Measurements from ENCODE around the gene HEXB.

Gene HEXB

DNA sequence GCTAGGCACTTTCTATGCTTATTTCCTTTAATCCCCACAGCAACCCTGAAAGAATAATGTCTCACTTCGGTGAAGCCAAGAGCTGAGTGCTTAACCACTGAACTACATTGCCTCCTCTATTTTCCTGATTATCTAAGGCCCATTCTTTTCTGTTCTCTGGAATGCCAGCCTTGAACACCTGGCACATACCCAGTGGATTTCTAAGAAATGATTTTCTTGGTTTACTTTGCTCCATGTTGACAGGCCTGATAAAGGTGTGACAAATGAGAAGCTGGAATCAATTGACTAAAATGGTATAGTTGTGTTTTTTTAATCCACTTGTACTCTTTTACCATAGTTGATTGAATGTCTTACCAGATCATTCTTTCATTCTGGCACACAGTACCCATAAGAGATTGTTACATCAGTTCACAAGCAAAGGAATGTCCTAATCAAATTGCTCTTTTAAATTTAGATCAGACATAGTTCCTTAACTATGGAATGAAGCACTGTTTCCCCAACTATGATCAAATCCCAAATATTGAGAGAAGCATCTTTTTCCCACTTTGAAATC lies 35.5 kb upstream of the HEXB start:
- DNase-seq (ENCODE audit: low spot score), result no peak
- TF ChIP-seq, protein P1, sequence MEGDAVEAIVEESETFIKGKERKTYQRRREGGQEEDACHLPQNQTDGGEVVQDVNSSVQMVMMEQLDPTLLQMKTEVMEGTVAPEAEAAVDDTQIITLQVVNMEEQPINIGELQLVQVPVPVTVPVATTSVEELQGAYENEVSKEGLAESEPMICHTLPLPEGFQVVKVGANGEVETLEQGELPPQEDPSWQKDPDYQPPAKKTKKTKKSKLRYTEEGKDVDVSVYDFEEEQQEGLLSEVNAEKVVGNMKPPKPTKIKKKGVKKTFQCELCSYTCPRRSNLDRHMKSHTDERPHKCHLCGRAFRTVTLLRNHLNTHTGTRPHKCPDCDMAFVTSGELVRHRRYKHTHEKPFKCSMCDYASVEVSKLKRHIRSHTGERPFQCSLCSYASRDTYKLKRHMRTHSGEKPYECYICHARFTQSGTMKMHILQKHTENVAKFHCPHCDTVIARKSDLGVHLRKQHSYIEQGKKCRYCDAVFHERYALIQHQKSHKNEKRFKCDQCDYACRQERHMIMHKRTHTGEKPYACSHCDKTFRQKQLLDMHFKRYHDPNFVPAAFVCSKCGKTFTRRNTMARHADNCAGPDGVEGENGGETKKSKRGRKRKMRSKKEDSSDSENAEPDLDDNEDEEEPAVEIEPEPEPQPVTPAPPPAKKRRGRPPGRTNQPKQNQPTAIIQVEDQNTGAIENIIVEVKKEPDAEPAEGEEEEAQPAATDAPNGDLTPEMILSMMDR (IDR thresholded peaks at IDR 0.05; ENCODE audit: extremely low read depth, missing control alignments), result no peak

DNA sequence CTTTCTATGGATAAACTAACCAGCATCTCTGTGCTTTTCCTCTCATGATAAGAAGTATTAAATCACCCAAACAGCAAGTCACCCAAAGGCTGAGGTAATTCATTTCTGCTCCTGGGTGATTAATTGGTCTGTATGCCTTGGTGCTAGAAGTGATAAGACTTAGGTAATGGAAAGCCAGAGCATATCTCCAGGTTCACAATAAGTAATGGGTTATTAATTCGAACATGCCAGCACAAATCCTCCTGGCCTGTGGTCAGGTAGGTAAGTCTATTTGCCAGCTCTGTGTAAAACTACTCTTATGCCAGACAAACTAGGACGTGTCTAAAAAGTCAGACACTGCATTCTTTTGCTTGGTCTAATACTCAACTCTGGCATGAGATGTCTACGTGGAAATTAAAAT lies 33.3 kb upstream of the HEXB start:
- DNase-seq (ENCODE audit: low spot score), result no peak
- TF ChIP-seq, protein P1 (IDR thresholded peaks at IDR 0.05; ENCODE audit: extremely low read depth, missing control alignments), result no peak

DNA sequence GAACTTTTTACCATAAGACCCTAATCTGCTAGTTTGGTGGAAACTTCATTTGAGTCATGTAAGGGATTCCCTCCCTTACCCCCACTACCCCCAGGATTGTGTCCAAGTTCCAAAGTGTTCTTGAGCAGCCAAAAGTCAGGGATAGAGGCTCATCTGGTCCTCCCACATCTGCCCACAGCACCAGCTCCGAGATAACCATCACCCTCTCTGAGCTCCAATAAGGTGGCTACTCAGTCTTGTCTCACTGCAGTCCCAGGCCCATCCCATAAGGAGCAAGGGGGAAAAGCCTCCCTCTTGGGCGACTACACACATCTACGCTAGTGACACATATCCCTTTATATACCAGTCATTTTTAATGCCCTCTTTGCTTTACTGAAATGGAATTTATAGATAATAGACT lies 32.5 kb upstream of the HEXB start:
- no peak for DNase-seq (ENCODE audit: low spot score)

DNA sequence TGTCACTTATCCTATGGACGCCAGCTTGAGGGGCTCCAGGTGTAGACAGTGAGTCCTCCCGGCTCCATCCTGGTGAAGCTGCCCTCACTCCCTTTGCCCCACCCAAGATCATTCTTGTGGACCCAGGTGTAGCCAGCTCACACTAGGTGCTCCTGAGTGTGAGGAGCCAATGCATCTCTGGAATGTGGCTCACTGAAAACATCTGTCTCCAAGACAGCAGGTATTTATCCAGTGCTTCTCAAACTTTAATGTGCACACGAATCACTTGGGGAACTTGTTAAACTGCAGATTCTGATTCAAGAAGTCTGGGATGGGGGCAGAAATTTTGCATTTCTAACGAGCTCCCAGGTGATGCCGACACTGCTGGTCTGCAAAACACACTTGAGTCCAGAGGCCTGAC lies 31.0 kb upstream of the HEXB start:
- TF ChIP-seq, protein P1 (IDR thresholded peaks at IDR 0.05; ENCODE audit: extremely low read depth, missing control alignments), result no peak

More for the DNA sequence above, 32.5 kb upstream of the HEXB start:
- TF ChIP-seq, protein P1 (IDR thresholded peaks at IDR 0.05; ENCODE audit: extremely low read depth, missing control alignments), result no peak

DNA sequence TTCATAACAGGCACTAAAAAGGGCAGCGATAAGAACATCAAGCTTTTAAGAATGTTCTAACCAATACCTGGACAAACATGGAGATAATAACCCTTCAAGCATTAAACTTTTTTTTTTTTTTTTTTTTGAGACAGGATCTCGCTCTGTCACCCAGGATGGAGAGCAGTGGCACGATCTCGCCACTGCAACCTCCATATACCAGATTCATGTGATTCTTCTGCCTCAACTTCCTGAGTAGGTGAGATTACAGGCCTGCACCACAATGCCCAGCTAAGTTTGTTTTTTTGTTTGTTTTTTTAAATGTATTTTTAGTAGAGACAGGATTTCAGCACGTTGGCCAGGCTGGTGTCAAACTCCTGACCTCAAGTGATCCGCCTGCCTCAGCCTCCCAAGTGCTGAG lies 29.8 kb upstream of the HEXB start:
- no peak for DNase-seq (ENCODE audit: low spot score)
- TF ChIP-seq, protein P1 (IDR thresholded peaks at IDR 0.05; ENCODE audit: extremely low read depth, missing control alignments), result no peak

More for the DNA sequence above, 31.0 kb upstream of the HEXB start:
- DNase-seq (ENCODE audit: low spot score), result no peak

DNA sequence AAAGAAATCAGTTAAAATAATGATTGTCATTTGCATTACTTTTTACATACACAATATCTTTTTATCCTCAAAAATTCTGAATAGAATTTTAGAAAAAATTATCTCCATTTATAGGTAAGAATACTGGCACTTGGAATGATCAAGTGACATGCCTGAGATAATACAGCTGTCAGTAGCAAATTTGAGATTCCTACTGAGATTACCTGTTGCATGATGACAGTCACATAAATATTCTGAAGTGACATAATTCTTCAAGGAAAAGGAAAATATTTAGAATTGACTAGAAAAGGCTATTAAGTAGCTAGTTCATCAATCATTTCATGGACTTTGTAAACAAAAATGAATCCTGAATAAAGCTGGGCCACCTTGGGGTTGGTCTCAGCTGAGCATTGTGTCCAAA lies 29.3 kb upstream of the HEXB start:
- no peak for DNase-seq (ENCODE audit: low spot score)
- TF ChIP-seq, protein P1 (IDR thresholded peaks at IDR 0.05; ENCODE audit: extremely low read depth, missing control alignments), result no peak

DNA sequence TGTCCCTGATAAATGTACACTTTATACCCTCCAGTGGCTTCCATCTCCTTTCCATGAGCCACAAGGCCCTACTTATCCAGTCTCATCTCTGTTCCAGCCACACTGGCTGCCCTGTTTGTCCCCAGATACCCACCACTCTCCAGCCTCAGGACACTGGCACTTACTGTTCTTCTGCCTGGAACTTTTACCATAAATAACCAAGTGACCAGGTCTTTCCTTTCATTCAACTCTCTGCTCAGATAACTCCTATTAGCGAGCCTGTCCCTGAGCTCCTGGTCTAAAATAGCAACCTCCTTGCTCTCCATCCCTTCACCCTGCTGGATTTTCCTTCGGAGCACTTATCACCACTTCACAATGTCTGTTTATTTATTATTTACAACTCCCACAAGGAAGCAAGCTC lies 27.9 kb upstream of the HEXB start:
- TF ChIP-seq, protein P1 (IDR thresholded peaks at IDR 0.05; ENCODE audit: extremely low read depth, missing control alignments), result no peak
- DNase-seq (ENCODE audit: low spot score), result no peak

Measured in GM20000 (cell line).